H7 (cell line): ENCODE results near the gene SSC4D. TPM values are rescaled to one million over a fixed set of nuclear protein-coding genes. Genes with fewer than 3 reads are reported as not detected.

Source experiments
- DNase-seq: peaks from one replicate; pipeline ENCODE4 v3.0.0; 2012
- H3K27me3 ChIP-seq: 2 replicates; pipeline ENCODE4 v1.6.0; 2011; ENCODE audit warnings: mild to moderate bottlenecking, low read length; ENCODE audit not compliant: control insufficient read depth, insufficient read depth
- H3K36me3 ChIP-seq: replicated peaks from 2 replicates; pipeline ENCODE4 v1.5.1; 2011; ENCODE audit warnings: low read length; ENCODE audit not compliant: control insufficient read depth, insufficient read depth
- H3K4me3 ChIP-seq: 2 replicates; pipeline ENCODE4 v1.5.1; 2011; ENCODE audit warnings: low read depth, mild to moderate bottlenecking, control low read depth, low read length, moderate library complexity; ENCODE audit not compliant: insufficient read depth
- total RNA-seq: library from RNA; depleted of rRNA; stranded (reverse); fragments of >200 nt; shearing (Covaris generic); gene quantifications from 2 replicates; pipeline ENCODE4 v1.2.3, GENCODE V29; 2014

SSC4D gene
- total RNA-seq, 1 experiment from 2014 or later: 19.6 TPM

DNA sequence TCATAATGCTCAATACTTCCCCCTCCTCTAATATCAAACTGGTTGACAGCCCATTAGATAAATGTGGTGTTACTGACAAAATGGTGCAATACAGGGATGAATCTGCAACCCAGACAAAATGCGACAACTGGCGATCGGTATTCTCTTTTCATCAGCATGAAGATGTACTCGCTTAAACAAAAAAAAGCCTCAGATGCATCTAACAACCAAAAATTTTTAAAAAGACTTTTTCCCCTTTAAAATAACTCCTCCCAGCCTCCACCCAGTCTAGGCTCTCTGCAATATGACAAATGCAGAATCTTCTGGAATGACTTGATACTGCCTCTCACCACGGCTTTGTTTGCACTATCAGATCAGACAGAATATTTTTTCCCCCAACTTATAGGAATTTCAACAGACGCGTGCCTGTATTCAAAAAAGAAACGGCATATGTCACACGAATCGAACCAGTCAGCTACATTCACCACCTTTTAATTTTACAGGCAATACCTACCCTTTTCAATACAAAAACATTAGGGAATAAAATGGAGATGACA is 52.0 kb downstream of the SSC4D start:
- Histone ChIP-seq H3K27me3 (no peaks in the 10 kb centered on the region), H3K36me3 (peaks cover 16% of the 10 kb centered on the region), H3K4me3 (peak overlapping the region; percentile 98)
- no peak for DNase-seq

GRCh38 chr7:76356823-76357222 is 52.7 kb downstream of the SSC4D start:
- H3K36me3 ChIP-seq: peaks cover 16% of the 10 kb centered on the region
- DNase-seq: no peak
- H3K27me3 ChIP-seq: no peaks in the 10 kb centered on the region
- peak overlapping the region; percentile 98; the same call in 1 of the 2 replicates for H3K4me3 ChIP-seq

DNA sequence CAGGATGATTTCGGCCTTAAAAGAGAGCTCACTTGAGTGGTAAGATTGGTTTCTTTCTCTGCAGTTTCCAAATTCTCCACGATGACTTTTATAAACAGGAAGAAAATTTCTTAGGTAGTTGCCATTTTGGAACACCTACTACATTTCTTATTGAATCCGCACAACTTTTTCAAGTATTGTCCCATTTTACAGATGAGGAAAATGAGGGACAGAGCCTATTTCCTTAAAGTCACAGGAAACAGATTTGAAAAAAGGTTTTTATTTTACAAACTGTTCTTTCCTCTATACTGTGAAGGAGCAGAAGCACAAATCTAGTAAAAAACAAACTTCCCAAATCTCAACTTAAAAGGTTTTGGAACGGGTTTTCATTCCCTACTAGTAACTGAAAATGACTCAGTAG is 53.4 kb downstream of the SSC4D start:
- Histone ChIP-seq H3K4me3 (no peak overlapping the region), H3K27me3 (no peaks in the 10 kb centered on the region), H3K36me3 (peaks cover 17% of the 10 kb centered on the region)
- no peak for DNase-seq

GRCh38 chr7:76354981-76355730 is 54.3 kb downstream of the SSC4D start:
- DNase-seq: no peak
- H3K4me3 ChIP-seq: no peak overlapping the region
- peaks cover 19% of the 10 kb centered on the region for H3K36me3 ChIP-seq
- no peaks in the 10 kb centered on the region for H3K27me3 ChIP-seq

GRCh38 chr7:76354516-76354915 is 55.0 kb downstream of the SSC4D start:
- peaks cover 23% of the 10 kb centered on the region for H3K36me3 ChIP-seq
- no peak for DNase-seq
- no peaks in the 10 kb centered on the region for H3K27me3 ChIP-seq
- no peak overlapping the region for H3K4me3 ChIP-seq

DNA sequence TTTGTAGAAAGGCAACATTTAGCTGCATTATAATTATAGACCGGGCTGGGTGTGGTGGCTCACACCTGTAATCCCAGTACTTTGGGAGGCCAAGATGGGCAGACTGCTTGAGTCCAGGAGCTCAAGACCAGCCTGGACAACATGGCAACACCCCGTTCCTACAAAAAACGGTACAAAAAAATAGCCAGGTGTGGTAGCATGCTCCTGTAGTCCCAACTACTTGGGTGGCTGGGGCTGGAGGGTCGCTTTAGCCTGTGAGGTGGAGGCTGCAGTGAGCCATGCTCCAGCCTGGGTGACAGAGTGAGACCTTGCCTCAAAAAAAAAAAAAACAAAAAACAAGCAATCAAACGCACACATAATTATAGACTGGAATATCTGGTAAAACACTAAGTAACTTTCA is 55.8 kb downstream of the SSC4D start:
- H3K27me3 ChIP-seq: no peaks in the 10 kb centered on the region
- DNase-seq: no peak
- H3K4me3 ChIP-seq: no peak overlapping the region
- peaks cover 24% of the 10 kb centered on the region for H3K36me3 ChIP-seq

- H3K4me3 ChIP-seq: no peak overlapping the region
- no peaks in the 10 kb centered on the region for H3K27me3 ChIP-seq
- DNase-seq: no peak
- H3K36me3 ChIP-seq: peaks cover 25% of the 10 kb centered on the region
These were observed 57.3 kb downstream of the SSC4D start for GRCh38 chr7:76352193-76352592.

DNA sequence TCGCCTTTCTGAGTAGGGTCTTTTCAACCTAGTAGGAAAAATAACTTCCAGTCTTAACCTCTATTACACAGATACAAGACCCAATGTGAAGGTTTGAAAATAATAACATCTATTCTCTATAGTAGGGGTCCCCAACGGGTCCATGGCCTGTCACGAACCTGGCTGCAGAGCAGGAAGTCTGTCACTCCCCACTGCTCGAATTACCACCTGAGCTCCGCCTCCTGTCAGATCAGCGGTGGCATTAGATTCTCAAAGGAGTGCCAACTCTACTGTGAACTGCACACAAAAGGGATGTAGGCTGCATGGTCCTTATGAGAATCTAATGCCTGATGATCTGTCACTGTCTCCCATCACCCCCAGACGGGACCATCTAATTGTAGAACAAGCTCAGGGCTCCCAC is 58.1 kb downstream of the SSC4D start:
- Histone ChIP-seq H3K27me3 (no peaks in the 10 kb centered on the region), H3K4me3 (no peak overlapping the region), H3K36me3 (peaks cover 25% of the 10 kb centered on the region)
- DNase-seq: no peak

GRCh38 chr7:76349313-76349885 is 60.1 kb downstream of the SSC4D start:
- Histone ChIP-seq H3K27me3 (no peaks in the 10 kb centered on the region), H3K4me3 (no peak overlapping the region), H3K36me3 (peaks cover 27% of the 10 kb centered on the region)
- no peak for DNase-seq

GRCh38 chr7:76347710-76348109 is 61.8 kb downstream of the SSC4D start:
- Histone ChIP-seq H3K36me3 (peaks cover 31% of the 10 kb centered on the region), H3K27me3 (no peaks in the 10 kb centered on the region), H3K4me3 (no peak overlapping the region)
- DNase-seq: no peak

DNA sequence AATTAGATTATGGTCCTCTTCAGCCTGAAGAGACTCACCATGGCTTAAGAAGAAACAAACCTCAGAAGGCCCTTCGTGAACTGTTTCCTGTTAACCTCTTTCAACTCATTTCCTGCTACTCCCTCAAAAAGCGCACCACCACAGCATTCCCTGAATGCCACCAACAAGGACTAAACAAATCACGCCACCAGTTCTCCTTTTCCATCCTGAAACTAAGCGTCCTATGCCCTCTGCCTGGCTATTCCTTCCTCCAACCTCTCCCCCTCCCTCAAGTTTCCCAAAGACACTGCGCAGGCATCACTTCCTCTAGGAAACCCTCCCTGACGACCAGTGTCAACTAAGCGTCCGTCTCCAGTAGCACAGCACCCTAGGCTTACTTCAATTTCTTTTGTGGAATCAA is 62.7 kb downstream of the SSC4D start:
- Histone ChIP-seq H3K36me3 (peaks cover 31% of the 10 kb centered on the region), H3K27me3 (no peaks in the 10 kb centered on the region), H3K4me3 (no peak overlapping the region)
- DNase-seq: no peak

- no peaks in the 10 kb centered on the region for H3K27me3 ChIP-seq
- no peak overlapping the region for H3K4me3 ChIP-seq
- no peak for DNase-seq
- H3K36me3 ChIP-seq: peaks cover 32% of the 10 kb centered on the region
These were observed 63.4 kb downstream of the SSC4D start for GRCh38 chr7:76346097-76346496.

DNA sequence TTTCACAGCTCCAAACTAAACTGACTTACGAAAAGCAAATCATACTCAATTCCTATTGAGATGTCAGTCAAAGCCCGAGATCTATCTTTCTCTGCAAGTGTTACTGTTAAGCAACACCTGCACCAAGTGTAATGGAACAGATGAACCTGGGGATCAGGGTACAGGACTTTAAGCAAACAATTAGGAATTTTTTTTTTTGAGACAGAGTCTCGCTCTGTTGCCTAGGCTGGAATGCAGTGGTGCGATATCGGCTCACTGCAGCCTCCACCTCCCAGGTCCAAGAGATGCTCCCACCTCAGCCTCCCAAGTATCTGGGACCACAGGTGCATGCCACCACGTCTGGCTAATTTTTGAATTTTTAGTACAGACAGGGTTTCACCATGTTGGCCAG is 65.6 kb downstream of the SSC4D start:
- Histone ChIP-seq H3K27me3 (no peaks in the 10 kb centered on the region), H3K4me3 (no peak overlapping the region), H3K36me3 (peaks cover 26% of the 10 kb centered on the region)
- no peak for DNase-seq

- Histone ChIP-seq H3K4me3 (no peak overlapping the region), H3K27me3 (no peaks in the 10 kb centered on the region), H3K36me3 (peaks cover 26% of the 10 kb centered on the region)
- no peak for DNase-seq
These were observed 66.1 kb downstream of the SSC4D start for GRCh38 chr7:76343294-76343930.

GRCh38 chr7:76342222-76342621 is 67.3 kb downstream of the SSC4D start:
- DNase-seq: no peak
- Histone ChIP-seq H3K36me3 (peaks cover 24% of the 10 kb centered on the region), H3K27me3 (no peaks in the 10 kb centered on the region), H3K4me3 (no peak overlapping the region)
